DND-41 (cell line): ENCODE measurements around the gene UFD1.

Experiments used
- ATAC-seq: fragments of 200-7000 bp; cut with Tn5 transposase; 3 replicates; pipeline ENCODE4 v1.9.1; 2021; ENCODE audit warnings: low read depth; ENCODE audit not compliant: insufficient read depth
- DNase-seq: peaks from one replicate; pipeline ENCODE4 v3.0.0-alpha.2; 2020
- H2AFZ ChIP-seq: 2 replicates; pipeline ENCODE4 v1.6.0; 2012; ENCODE audit warnings: low read depth, low read length
- H3K27ac ChIP-seq: 2 replicates; pipeline ENCODE4 v1.5.1; 2012; ENCODE audit warnings: low read length, inconsistent platforms
- H3K27me3 ChIP-seq: fragments of 200-600 bp; sonication (generic); 2 replicates; pipeline ENCODE4 v1.6.0; 2012; ENCODE audit warnings: low read length, mild to moderate bottlenecking, inconsistent platforms; ENCODE audit not compliant: insufficient read depth, poor library complexity
- H3K36me3 ChIP-seq: 2 replicates; pipeline ENCODE4 v1.5.1; 2012; ENCODE audit warnings: low read length, inconsistent platforms; ENCODE audit not compliant: insufficient read depth
- H3K4me1 ChIP-seq: 2 replicates; pipeline ENCODE4 v1.5.1; 2012; ENCODE audit warnings: mild to moderate bottlenecking, low read length; ENCODE audit not compliant: insufficient read depth
- H3K4me2 ChIP-seq: 2 replicates; pipeline ENCODE4 v1.6.0; 2012; ENCODE audit warnings: mild to moderate bottlenecking, moderate library complexity, low read length, inconsistent platforms; ENCODE audit not compliant: insufficient read depth
- H3K4me3 ChIP-seq, 2 experiments: fragments of 200-600 bp in 1 of 2; shearing (Covaris generic) in 1 of 2; 2 replicates each; pipeline ENCODE4 v1.5.1; 2012 to 2016; ENCODE audit warnings: inconsistent platforms in 2 of 2, low read length in 2 of 2, mild to moderate bottlenecking in 2 of 2, low read depth in 1 of 2, moderate library complexity in 1 of 2
- H3K79me2 ChIP-seq: 2 replicates; pipeline ENCODE4 v1.6.0; 2012; ENCODE audit warnings: low read length, inconsistent platforms; ENCODE audit not compliant: insufficient read depth
- H3K9ac ChIP-seq: 2 replicates; pipeline ENCODE4 v1.6.0; 2012; ENCODE audit warnings: low read depth, mild to moderate bottlenecking, inconsistent platforms, low read length, moderate library complexity
- H3K9me3 ChIP-seq: 2 replicates; pipeline ENCODE4 v1.5.1; 2012; ENCODE audit warnings: low read length, moderate library complexity, mild to moderate bottlenecking, inconsistent platforms; ENCODE audit not compliant: insufficient read depth, severe bottlenecking
- H4K20me1 ChIP-seq: 2 replicates; pipeline ENCODE4 v1.6.0; 2012; ENCODE audit warnings: low read length; ENCODE audit not compliant: insufficient read depth
- EZH2 ChIP-seq: IDR thresholded peaks from 3 replicates; pipeline ENCODE4 v1.6.1; 2012; ENCODE audit warnings: borderline replicate concordance, low read depth, mild to moderate bottlenecking, moderate library complexity, low read length, inconsistent platforms; ENCODE audit not compliant: severe bottlenecking
- TF ChIP-seq, protein P1 (sequence below): IDR thresholded peaks from 2 replicates; pipeline ENCODE4 v1.5.1; 2012; ENCODE audit warnings: borderline replicate concordance, low read length, moderate library complexity, mild to moderate bottlenecking; ENCODE audit not compliant: poor library complexity, severe bottlenecking; ENCODE audit errors: extremely low read depth

The UFD1 gene

DNA sequence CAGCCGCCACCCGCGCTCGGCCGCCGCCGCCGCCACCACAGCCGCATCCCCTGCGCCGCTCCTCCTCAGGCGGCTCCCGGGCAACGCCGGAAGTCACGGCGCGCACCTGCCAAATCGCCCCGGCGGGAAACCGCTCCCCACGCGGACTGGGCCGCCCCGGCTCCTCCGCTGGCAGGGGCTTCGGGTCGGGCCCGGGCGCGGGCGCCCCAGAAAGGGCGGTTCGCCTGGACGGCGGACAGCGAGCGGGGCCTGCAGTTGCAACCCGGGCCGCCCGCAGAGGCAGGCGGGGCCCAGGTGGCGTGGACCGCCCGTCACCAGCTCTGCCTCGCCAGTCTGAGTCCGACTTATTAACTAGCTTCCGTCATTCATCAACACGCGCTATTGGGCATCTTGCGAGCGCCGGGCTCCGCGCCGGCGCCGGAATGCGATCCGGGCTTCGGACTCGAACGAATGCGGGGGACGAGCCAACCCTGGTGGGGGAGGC is 47.3 kb downstream of the UFD1 start, which contains the start of gene HIRA:
HIRA (minus strand) TSS at position 85 of the 484 bp plus-strand sequence. CDS start 257 bp downstream, outside the sequence.
- peak; percentile 88 for DNase-seq
- Histone ChIP-seq H3K27ac (peak within 1 kb of the TSS; percentile 97), H4K20me1 (peaks cover 35% of the 10 kb centered on the region), H3K9ac (peak within 1 kb of the TSS; percentile 100), H2AFZ (peak within 1 kb of the TSS; percentile 94), H3K9me3 (no peaks in the 10 kb centered on the region), H3K79me2 (peaks cover 70% of the 10 kb centered on the region), H3K4me1 (peaks cover 54% of the 10 kb centered on the region), H3K36me3 (peaks cover 41% of the 10 kb centered on the region), H3K27me3 (no peaks in the 10 kb centered on the region), H3K4me2 (peak within 1 kb of the TSS; percentile 88), H3K4me3 (peak within 1 kb of the TSS; percentile 92 to 96)
- TF ChIP-seq, protein P1, sequence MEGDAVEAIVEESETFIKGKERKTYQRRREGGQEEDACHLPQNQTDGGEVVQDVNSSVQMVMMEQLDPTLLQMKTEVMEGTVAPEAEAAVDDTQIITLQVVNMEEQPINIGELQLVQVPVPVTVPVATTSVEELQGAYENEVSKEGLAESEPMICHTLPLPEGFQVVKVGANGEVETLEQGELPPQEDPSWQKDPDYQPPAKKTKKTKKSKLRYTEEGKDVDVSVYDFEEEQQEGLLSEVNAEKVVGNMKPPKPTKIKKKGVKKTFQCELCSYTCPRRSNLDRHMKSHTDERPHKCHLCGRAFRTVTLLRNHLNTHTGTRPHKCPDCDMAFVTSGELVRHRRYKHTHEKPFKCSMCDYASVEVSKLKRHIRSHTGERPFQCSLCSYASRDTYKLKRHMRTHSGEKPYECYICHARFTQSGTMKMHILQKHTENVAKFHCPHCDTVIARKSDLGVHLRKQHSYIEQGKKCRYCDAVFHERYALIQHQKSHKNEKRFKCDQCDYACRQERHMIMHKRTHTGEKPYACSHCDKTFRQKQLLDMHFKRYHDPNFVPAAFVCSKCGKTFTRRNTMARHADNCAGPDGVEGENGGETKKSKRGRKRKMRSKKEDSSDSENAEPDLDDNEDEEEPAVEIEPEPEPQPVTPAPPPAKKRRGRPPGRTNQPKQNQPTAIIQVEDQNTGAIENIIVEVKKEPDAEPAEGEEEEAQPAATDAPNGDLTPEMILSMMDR: peak; percentile 3
- no peak for TF ChIP-seq EZH2
- ATAC-seq: peak; percentile 59

DNA sequence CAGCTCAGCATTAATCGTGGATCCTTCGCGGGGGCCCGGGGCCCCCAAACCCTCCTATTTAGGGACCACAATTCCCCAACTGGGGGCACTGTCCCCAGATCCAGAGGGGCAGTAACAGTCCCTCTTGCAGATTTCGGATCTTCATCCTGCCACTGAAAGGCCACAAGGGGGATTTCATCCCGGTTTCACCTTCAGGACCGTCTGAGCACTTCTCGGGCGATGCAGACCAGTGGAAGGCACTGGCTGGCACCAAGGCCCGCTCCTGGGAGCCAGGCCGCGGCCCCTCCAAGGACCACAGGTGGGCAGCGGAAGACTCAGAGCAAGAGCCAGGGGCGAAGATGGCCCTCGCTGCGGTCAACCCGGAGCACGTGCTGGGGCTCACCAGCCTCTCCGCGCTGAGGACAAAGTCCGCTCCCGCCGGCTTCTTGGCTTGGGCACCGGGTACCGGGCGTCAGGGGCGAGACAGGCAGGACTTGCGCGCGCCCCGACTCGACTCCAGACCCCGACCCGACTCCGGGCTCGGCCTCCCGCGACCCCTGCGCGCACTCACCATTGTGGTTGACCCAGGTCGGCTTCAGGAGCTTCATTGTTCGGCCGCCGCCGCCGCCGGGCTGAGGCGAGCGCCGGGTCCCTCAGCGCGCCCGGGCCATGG is 48.0 kb downstream of the UFD1 start:
- no peak for TF ChIP-seq EZH2
- TF ChIP-seq, protein P1: peak; percentile 44
- Histone ChIP-seq H3K36me3 (peaks cover 47% of the 10 kb centered on the region), H3K4me3 (peak overlapping the region; percentile 92 to 96), H3K9me3 (no peaks in the 10 kb centered on the region), H2AFZ (peak overlapping the region; percentile 49), H4K20me1 (peaks cover 41% of the 10 kb centered on the region), H3K27ac (peak overlapping the region; percentile 74), H3K4me2 (peak overlapping the region; percentile 87), H3K9ac (peak overlapping the region; percentile 100), H3K27me3 (no peaks in the 10 kb centered on the region), H3K79me2 (peaks cover 77% of the 10 kb centered on the region), H3K4me1 (peaks cover 60% of the 10 kb centered on the region)
- no peak for DNase-seq
- no peak for ATAC-seq

DNA sequence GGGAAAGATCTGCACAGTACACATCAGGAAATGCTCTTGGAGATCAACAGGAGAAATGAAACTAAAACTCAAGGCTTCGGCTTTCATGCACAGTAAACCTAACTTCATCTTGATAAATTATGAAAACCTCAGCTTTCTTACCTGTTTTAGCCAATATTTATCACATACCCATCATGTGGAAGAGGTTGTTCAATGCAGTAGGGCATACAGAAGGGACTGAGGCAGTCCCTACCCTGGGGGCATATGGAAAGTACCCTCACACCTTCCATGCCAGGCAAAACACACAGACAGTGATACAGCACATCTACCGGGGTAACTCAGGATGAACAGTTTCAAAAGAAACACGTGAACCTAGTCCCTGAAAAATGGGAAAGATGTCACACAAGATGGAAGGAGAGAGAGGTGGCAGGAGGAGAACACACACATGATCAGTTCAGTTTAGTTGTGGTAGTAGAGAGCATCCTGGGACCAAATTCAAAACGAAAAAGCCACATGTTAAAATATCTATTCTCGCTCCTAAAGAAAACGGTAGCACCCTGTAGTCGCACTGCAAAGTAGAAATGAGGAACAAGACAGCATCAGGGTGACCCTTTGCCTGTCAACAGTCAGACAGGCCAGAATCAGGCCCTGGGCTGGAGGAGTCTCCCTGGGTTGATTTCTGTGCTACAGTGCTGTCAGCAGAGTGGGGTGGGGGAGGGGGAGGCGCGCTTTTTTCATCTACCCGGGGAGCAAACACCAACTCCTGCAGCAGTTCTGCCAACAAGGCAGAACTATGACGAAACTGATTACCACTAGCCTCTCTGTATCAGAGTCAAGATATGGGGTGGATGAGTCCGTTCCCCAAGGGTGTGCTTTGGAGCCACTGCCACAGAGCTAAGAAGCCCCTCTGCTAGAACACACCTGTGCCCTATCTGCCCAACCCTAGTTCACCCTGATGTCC is 48.8 kb downstream of the UFD1 start:
- H3K27ac ChIP-seq: peak overlapping the region; percentile 74
- H3K4me1 ChIP-seq: peaks cover 66% of the 10 kb centered on the region
- 0 out of 2 replicates have a peak overlapping the region, but pooled peaks have one; percentile 49 for H2AFZ ChIP-seq
- H3K4me3 ChIP-seq: peak overlapping the region; percentile 92 to 96
- peak overlapping the region; percentile 100 for H3K9ac ChIP-seq
- no peaks in the 10 kb centered on the region for H3K9me3 ChIP-seq
- peak overlapping the region; percentile 87 for H3K4me2 ChIP-seq
- peak; percentile 73 for DNase-seq
- H3K79me2 ChIP-seq: peaks cover 82% of the 10 kb centered on the region
- peaks cover 44% of the 10 kb centered on the region for H3K36me3 ChIP-seq
- TF ChIP-seq EZH2: no peak
- TF ChIP-seq, protein P1: no peak
- peak; percentile 28 for ATAC-seq
- H4K20me1 ChIP-seq: peaks cover 43% of the 10 kb centered on the region
- H3K27me3 ChIP-seq: no peaks in the 10 kb centered on the region
